Measurements from ENCODE around the gene AZIN2.

DNA sequence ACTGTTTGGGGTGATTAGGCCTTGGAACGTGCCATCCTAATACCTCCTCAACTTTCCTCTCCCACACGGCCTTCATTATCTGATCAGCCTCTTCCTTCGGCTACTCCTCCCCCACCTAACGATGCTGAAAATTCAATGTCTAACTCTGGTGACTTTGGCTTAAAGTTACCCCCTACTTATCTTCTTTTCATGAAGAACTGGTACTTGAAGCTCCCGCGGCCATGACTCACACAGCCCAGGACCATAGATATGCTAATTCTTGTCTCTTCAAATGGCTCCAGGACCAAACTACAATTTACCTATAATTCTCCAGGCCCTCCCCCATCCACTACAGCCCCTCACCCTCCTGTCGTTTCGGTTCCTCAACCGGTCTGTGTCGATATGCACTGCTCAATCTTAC is 15.7 kb upstream of the AZIN2 start:
- TF ChIP-seq, protein P1, sequence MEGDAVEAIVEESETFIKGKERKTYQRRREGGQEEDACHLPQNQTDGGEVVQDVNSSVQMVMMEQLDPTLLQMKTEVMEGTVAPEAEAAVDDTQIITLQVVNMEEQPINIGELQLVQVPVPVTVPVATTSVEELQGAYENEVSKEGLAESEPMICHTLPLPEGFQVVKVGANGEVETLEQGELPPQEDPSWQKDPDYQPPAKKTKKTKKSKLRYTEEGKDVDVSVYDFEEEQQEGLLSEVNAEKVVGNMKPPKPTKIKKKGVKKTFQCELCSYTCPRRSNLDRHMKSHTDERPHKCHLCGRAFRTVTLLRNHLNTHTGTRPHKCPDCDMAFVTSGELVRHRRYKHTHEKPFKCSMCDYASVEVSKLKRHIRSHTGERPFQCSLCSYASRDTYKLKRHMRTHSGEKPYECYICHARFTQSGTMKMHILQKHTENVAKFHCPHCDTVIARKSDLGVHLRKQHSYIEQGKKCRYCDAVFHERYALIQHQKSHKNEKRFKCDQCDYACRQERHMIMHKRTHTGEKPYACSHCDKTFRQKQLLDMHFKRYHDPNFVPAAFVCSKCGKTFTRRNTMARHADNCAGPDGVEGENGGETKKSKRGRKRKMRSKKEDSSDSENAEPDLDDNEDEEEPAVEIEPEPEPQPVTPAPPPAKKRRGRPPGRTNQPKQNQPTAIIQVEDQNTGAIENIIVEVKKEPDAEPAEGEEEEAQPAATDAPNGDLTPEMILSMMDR (IDR thresholded peaks at IDR 0.05) = no peak
- no peak for TF ChIP-seq POLR2A (IDR thresholded peaks at IDR 0.05)
